Breast epithelium (tissue), 4 donors: ENCODE data around the gene CLIP4. TPM values are rescaled to one million over a fixed set of nuclear protein-coding genes. Genes with fewer than 3 reads are reported as not detected.

Experiments
- DNase-seq, 2 donors: peaks; one replicate each; pipeline ENCODE4 v3.0.0-alpha.2; 2019; ENCODE audit warnings: low spot score in 2 of 2
- H3K27ac ChIP-seq, 2 donors: fragments of 200-600 bp; sonication (generic) in 1 of 2; one replicate each; pipeline ENCODE4 v1.5.1; 2016 to 2019; ENCODE audit warnings: mild to moderate bottlenecking in 1 of 2
- H3K27me3 ChIP-seq, 2 donors: fragments of 200-600 bp; sonication (generic) in 1 of 2; one replicate each; pipeline versions ENCODE4 v1.5.1 to v1.6.0; 2017 to 2019; ENCODE audit warnings: control low read depth in 1 of 2, mild to moderate bottlenecking in 1 of 2
- H3K36me3 ChIP-seq: fragments of 200-600 bp; one replicate; pipeline ENCODE4 v1.5.1; 2019
- H3K4me1 ChIP-seq, 2 donors: fragments of 200-600 bp; sonication (generic); one replicate each; pipeline ENCODE4 v1.5.1; 2016 to 2019; ENCODE audit warnings: control low read depth in 1 of 2
- H3K4me3 ChIP-seq, 3 donors: fragments of 200-600 bp; sonication (generic); 1 replicate in 2 of 3; 2 replicates in 1 of 3; pipeline ENCODE4 v1.5.1; 2016 to 2019; ENCODE audit warnings: mild to moderate bottlenecking in 3 of 3, moderate library complexity in 2 of 3
- H3K9me3 ChIP-seq, 2 donors: fragments of 200-600 bp; sonication (generic) in 1 of 2; one replicate each; pipeline ENCODE4 v1.5.1; 2016 to 2019; ENCODE audit warnings: control low read depth in 1 of 2
- POLR2A ChIP-seq: fragments of 450-650 bp; IDR thresholded peaks from one replicate; pipeline ENCODE4 v1.6.1; 2016; ENCODE audit warnings: antibody characterized with exemption, mild to moderate bottlenecking, moderate library complexity
- POLR2AphosphoS5 ChIP-seq, 3 donors: sonication (generic); formaldehyde crosslinking; IDR thresholded peaks; one replicate each; pipeline ENCODE4 v1.6.1; 2017; ENCODE audit warnings: antibody characterized with exemption in 3 of 3
- intact Hi-C: fragments of 100-400 bp; cut with DNase I; formaldehyde crosslinking; loops from one replicate; pipeline ENCODE4 v1.15.1; 2023; ENCODE audit warnings: low total_unique reads
- total RNA-seq, 3 donors: library from RNA; depleted of rRNA; stranded (reverse); fragments of >200 nt; gene quantifications; one replicate each; pipeline ENCODE4 v1.1.0, GENCODE V29; 2016
- TF ChIP-seq, protein P1 (sequence below), 3 donors: fragments of 450-650 bp; IDR thresholded peaks; one replicate each; pipeline ENCODE4 v1.5.1; 2016 to 2017; ENCODE audit warnings: antibody characterized with exemption in 3 of 3, mild to moderate bottlenecking in 3 of 3, moderate library complexity in 3 of 3

The CLIP4 gene
- total RNA-seq, 3 donors from 2014 or later, result 67.2 to 146 (median 76.8) TPM

DNA sequence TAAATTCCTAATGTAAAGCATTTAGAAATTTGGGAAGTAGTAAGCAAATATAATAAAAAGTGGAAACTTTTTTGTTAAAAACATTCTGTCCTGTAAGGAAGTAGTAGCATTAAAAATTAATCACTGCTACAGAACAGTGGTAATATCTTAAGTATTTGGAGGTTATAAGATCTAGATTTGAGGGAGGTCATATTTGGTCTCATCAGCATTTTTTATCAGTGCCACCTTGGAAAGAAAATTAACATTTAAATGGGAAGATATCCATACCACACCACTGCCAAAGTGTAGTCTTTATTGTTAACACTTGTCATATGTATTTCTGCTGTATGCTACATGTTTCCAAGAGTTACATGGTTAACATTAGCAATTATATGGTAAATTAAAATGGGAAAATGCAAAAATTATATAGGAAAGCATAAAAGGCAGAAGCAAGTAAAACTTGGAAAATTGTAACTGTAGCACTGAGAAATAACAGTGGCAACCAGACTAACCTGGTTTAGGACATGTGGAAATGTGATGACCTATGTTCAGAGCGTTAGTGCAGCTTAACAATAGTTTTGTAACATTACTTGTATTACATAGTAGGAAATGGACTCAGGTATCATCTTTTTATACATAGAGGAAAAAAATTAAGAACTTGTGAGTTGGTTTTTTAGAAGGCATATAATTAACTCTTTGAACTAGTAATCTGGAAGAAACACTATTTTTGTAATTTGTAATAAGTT, 47.2 kb downstream of the CLIP4 start:
- no peaks in the 10 kb centered on the region for H3K4me1 ChIP-seq
- intact Hi-C loops, result no loop called here
- no peaks in the 10 kb centered on the region for H3K36me3 ChIP-seq
- H3K27ac ChIP-seq, result no peak overlapping the region
- H3K27me3 ChIP-seq, result no peaks in the 10 kb centered on the region
- TF ChIP-seq POLR2A (no peak), POLR2AphosphoS5 (IDR thresholded peaks at IDR 0.05) (no peak)
- TF ChIP-seq, protein P1, sequence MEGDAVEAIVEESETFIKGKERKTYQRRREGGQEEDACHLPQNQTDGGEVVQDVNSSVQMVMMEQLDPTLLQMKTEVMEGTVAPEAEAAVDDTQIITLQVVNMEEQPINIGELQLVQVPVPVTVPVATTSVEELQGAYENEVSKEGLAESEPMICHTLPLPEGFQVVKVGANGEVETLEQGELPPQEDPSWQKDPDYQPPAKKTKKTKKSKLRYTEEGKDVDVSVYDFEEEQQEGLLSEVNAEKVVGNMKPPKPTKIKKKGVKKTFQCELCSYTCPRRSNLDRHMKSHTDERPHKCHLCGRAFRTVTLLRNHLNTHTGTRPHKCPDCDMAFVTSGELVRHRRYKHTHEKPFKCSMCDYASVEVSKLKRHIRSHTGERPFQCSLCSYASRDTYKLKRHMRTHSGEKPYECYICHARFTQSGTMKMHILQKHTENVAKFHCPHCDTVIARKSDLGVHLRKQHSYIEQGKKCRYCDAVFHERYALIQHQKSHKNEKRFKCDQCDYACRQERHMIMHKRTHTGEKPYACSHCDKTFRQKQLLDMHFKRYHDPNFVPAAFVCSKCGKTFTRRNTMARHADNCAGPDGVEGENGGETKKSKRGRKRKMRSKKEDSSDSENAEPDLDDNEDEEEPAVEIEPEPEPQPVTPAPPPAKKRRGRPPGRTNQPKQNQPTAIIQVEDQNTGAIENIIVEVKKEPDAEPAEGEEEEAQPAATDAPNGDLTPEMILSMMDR (IDR thresholded peaks at IDR 0.05), result no peak
- H3K9me3 ChIP-seq, result no peaks in the 10 kb centered on the region
- DNase-seq, result no peak
- H3K4me3 ChIP-seq, result no peak overlapping the region

DNA sequence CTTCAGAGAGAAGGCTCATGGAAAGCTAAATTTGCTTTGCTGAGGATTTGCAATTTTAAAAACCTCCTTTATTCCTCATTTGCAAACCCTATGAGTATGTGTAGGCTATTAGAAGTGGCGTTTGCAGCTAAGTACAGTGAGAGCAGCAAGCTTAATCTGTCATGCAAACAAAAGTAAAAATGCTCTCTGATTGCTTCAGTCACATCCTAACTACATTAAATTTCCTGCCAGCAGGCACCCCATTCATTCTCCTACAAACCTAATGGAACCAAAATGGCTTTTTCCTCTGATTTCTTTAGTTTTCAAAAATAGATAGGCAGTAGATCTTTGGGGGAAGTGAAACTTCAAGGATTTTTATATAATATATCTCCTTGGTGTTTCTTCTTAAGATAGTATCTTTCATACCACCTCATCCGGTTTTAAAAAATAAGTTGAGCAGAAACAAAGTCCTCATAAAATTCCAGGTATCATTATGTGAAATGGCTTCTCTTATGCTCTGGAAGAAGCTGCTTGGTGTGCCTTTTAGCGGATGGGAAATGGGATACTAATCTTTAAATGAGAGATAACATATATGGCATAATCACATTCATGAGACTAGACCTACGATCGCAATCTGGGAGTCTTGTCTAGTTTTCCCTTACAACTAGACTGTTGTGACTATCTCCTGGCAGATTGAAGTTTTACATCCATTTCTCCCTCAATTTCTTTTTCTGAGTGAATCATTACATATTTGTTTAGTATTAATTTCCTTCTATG, 49.1 kb downstream of the CLIP4 start:
- no peak overlapping the region for H3K4me3 ChIP-seq
- intact Hi-C loops, result no loop called here
- no peaks in the 10 kb centered on the region for H3K9me3 ChIP-seq
- H3K27me3 ChIP-seq, result no peaks in the 10 kb centered on the region
- H3K4me1 ChIP-seq, result no peaks in the 10 kb centered on the region
- no peak overlapping the region for H3K27ac ChIP-seq
- no peak for DNase-seq
- H3K36me3 ChIP-seq, result no peaks in the 10 kb centered on the region
- TF ChIP-seq POLR2A (no peak), POLR2AphosphoS5 (IDR thresholded peaks at IDR 0.05) (no peak)
- TF ChIP-seq, protein P1 (IDR thresholded peaks at IDR 0.05), result no peak

DNA sequence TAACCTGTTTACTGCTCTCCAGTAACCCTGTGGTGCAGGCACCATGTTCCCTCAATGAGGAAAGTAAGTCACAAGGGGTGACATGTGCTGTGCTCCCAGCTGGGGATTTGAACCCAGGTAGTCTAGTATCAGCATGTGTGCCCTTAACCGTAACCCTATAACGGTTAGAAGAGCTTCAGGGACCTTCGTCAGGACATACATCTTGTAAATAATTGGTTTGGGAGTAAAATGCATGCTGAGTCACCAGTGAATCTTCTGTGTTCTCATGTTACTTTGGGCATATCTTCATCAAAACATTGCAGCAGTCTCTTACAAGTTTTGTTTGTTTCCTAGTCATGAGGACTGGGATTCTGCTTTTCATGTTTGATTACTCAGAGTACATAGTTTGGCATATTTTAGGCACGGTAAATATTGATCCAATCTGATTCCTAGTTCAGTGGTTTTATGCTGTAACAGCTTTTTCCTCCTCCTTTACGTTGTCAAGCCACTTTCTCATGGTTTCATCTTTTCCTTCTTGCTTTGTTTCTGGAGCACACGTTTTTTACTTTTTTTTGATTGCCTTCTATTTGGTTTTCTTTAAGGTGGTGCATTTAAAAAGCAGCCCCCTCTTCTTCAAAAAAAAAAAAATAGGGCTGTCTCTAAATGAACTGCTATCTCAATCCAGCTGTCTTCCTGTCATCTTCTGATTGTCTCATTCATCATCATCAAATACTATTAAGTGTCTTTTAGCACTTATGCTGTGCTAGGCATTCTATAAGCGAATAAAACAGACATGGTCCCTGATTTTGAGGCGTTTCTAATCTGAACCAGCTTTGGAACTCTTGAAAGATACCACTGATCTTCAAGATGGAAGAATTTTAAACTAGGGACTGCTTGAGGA, 50.4 kb downstream of the CLIP4 start:
- Histone ChIP-seq H3K36me3 (no peaks in the 10 kb centered on the region), H3K4me3 (no peak overlapping the region), H3K9me3 (no peaks in the 10 kb centered on the region), H3K27me3 (no peaks in the 10 kb centered on the region), H3K4me1 (no peaks in the 10 kb centered on the region), H3K27ac (no peak overlapping the region)
- no peak for DNase-seq
- TF ChIP-seq, protein P1 (IDR thresholded peaks at IDR 0.05), result no peak
- no peak for TF ChIP-seq POLR2AphosphoS5 (IDR thresholded peaks at IDR 0.05)
- no peak for TF ChIP-seq POLR2A
- intact Hi-C loops, result no loop called here

DNA sequence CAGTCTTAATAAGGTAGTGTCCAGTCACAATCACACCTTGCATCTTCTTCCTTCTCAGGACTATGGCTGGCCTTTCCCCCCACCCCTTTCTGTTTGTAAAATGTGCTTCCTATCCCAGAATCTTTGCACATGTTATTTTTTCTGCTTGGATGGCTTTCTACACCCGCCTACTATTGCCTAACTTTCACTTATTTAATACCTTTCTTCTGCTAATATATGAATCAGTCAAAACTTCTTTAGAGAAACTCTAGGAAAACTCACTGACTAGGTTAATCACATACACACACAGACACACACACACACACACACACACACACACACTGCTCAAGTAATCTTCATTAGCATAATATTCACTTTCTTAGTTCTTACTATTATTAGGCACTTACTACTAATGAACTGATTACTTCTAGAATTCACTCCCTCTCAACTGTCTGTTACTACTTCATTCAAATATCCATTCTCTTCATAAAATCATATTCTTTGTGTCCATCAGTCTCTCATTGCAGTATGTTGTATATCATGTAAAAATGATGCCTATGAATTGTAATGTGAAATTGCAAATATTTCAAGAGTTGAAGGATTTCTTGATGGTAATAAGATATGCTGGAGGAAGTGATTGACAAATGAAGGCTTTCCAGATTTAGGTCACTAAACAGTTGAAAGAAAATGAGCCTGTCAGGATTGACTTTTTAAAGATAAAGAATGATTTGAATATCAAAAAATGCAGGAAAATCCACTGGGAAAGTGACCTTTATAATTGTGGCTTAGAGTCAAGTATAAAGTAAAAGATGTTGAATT, 51.2 kb downstream of the CLIP4 start:
- H3K9me3 ChIP-seq, result no peaks in the 10 kb centered on the region
- H3K4me1 ChIP-seq, result no peaks in the 10 kb centered on the region
- H3K4me3 ChIP-seq, result no peak overlapping the region
- TF ChIP-seq POLR2AphosphoS5 (IDR thresholded peaks at IDR 0.05) (no peak), POLR2A (no peak)
- TF ChIP-seq, protein P1 (IDR thresholded peaks at IDR 0.05), result no peak
- no peaks in the 10 kb centered on the region for H3K27me3 ChIP-seq
- DNase-seq, result no peak
- H3K27ac ChIP-seq, result no peak overlapping the region
- H3K36me3 ChIP-seq, result no peaks in the 10 kb centered on the region
- intact Hi-C loops, result no loop called here
